NB4 (cell line): ENCODE data around the gene SLC48A1.

Experiments used
- MYC ChIP-seq: IDR thresholded peaks from 2 replicates; pipeline ENCODE4 v1.6.1; 2011; ENCODE audit warnings: low read depth, low read length
- POLR2A ChIP-seq: IDR thresholded peaks from 2 replicates; pipeline ENCODE4 v1.6.1; 2011; ENCODE audit warnings: mild to moderate bottlenecking; ENCODE audit not compliant: insufficient read length; ENCODE audit errors: extremely low read depth
- TF ChIP-seq, protein P1 (sequence below): IDR thresholded peaks from one replicate; pipeline ENCODE4 v1.5.1; 2012; ENCODE audit warnings: low read depth, low read length

DNA sequence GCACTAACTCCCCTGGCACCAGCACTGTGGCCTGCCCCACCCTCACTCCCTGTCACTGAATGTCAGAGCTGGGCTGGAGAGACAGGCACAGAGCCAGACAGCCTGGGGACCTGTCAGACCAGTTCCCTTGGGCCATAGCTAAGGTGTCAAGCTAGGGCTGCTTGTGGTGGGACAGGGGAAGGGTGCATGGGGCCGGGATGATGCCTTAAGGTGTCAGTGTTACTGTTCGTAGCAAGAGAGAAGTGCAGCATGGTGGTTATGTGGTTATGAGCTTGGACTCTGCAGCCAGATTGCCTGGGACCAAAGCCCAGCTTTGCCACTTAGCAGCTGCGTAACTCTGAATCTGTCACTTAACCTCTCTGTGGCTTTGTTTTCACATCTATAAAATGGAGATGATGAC is 18.2 kb upstream of the SLC48A1 start:
- TF ChIP-seq, protein P1, sequence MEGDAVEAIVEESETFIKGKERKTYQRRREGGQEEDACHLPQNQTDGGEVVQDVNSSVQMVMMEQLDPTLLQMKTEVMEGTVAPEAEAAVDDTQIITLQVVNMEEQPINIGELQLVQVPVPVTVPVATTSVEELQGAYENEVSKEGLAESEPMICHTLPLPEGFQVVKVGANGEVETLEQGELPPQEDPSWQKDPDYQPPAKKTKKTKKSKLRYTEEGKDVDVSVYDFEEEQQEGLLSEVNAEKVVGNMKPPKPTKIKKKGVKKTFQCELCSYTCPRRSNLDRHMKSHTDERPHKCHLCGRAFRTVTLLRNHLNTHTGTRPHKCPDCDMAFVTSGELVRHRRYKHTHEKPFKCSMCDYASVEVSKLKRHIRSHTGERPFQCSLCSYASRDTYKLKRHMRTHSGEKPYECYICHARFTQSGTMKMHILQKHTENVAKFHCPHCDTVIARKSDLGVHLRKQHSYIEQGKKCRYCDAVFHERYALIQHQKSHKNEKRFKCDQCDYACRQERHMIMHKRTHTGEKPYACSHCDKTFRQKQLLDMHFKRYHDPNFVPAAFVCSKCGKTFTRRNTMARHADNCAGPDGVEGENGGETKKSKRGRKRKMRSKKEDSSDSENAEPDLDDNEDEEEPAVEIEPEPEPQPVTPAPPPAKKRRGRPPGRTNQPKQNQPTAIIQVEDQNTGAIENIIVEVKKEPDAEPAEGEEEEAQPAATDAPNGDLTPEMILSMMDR: no peak
- TF ChIP-seq MYC (0 out of 2 replicates have a peak, but pooled peaks have one; percentile 11), POLR2A (no peak)
